ENCODE measurements around the gene LHX5.

The LHX5 gene

DNA sequence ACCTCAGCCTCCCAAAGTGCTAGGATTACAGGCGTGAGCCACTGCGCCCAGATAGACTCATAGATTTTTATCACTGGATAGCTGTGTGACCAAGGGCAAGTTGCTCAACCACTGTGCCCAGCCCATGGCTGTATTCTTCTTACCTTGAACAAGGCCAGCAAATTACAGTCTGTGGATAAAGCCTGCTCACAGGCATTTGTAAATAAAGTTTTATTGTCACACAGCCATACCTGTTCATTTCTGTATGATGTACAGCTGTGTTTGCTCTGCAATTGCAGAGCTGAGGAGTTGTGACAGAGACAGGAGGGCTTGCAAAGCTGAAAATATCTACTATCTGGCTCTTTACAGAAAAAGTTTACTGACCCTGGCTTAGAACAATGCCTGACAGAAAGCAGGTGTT, 35.2 kb upstream of the LHX5 start:
- no peaks in the 10 kb centered on the region for H3K36me3 ChIP-seq
- TF ChIP-seq, protein P1, sequence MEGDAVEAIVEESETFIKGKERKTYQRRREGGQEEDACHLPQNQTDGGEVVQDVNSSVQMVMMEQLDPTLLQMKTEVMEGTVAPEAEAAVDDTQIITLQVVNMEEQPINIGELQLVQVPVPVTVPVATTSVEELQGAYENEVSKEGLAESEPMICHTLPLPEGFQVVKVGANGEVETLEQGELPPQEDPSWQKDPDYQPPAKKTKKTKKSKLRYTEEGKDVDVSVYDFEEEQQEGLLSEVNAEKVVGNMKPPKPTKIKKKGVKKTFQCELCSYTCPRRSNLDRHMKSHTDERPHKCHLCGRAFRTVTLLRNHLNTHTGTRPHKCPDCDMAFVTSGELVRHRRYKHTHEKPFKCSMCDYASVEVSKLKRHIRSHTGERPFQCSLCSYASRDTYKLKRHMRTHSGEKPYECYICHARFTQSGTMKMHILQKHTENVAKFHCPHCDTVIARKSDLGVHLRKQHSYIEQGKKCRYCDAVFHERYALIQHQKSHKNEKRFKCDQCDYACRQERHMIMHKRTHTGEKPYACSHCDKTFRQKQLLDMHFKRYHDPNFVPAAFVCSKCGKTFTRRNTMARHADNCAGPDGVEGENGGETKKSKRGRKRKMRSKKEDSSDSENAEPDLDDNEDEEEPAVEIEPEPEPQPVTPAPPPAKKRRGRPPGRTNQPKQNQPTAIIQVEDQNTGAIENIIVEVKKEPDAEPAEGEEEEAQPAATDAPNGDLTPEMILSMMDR (IDR thresholded peaks at IDR 0.05; ENCODE audit: low read depth, low read length), result no peak
- H3K27ac ChIP-seq, result no peak overlapping the region
- no peak overlapping the region for H3K4me3 ChIP-seq (ENCODE audit: low read depth, low read length)
- no peaks in the 10 kb centered on the region for H3K9me3 ChIP-seq (ENCODE audit: severe bottlenecking)
- DNase-seq, result no peak
- peaks cover 3% of the 10 kb centered on the region for H3K27me3 ChIP-seq (ENCODE audit: insufficient read depth, low read depth, severe bottlenecking)

DNA sequence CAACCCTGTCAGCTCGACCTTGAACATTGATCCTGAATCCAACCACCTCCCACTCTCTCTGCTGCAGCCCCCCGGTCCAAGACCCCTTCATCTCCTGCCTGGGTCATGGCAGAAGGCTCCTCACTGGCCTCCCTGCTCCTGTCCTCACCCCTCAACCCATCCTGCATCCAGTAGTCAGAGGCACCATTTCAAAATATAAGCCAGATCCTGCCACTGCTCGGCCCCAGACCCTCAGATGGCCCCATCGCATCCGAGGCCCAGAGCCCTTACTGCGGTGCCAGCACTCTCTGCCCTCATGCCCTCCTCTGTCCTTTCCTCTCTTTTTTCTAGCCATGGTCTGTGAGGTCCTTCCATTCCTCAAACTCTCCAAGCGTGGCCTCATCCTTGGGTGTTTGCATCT, 34.3 kb upstream of the LHX5 start:
- Histone ChIP-seq H3K36me3 (no peaks in the 10 kb centered on the region), H3K27ac (no peak overlapping the region), H3K4me3 (ENCODE audit: low read depth, low read length) (no peak overlapping the region), H3K27me3 (ENCODE audit: insufficient read depth, low read depth, severe bottlenecking) (peaks cover 3% of the 10 kb centered on the region), H3K9me3 (ENCODE audit: severe bottlenecking) (no peaks in the 10 kb centered on the region)
- DNase-seq, result no peak
- TF ChIP-seq, protein P1 (IDR thresholded peaks at IDR 0.05; ENCODE audit: low read depth, low read length), result no peak

DNA sequence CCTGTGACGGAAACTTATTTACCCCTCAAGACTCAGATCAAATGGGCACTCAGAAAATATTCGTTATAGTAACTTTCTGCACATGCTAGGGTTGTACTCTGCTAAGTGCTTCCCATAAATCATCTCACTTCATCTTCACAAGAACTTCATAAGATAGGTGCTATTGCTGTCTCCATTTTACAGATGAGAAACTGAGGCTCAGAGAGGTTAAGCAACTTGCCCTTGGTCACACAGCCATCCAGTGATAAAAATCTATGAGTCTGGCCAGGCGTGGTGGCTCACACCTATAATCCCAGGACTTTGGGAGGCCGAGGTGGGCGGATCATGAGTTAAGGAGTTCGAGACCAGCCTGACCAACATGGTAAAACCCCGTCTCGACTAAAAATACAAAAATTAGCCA, 33.2 kb upstream of the LHX5 start:
- DNase-seq, result no peak
- TF ChIP-seq, protein P1 (IDR thresholded peaks at IDR 0.05; ENCODE audit: low read depth, low read length), result no peak
- Histone ChIP-seq H3K36me3 (no peaks in the 10 kb centered on the region), H3K27ac (no peak overlapping the region), H3K27me3 (ENCODE audit: insufficient read depth, low read depth, severe bottlenecking) (peaks cover 3% of the 10 kb centered on the region), H3K9me3 (ENCODE audit: severe bottlenecking) (no peaks in the 10 kb centered on the region), H3K4me3 (ENCODE audit: low read depth, low read length) (no peak overlapping the region)

DNA sequence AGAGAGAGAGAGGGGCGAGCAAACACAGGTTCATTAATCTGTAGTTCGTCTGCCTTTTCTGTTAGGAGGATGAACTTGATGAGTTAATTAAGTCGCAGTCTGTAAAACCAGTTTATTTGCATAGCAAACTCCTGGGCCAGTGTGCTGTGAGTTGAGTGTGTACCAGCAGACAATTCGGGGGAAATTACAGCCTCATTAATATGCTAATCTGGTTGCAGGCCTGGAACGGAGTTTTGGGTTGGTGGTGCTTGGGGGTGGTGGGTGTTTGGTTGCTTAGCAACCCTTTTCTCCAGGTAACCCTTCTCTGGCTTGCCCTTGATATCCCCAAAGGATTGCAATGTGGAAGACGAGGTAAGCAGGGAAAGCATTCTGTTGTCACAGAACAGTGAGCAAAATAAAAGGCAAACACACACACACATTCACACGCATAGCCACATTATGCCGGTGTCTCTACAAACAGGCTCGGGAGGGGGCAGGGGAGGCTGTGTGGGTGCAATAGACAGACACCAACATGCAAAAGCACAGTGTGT, 29.2 kb upstream of the LHX5 start:
- Histone ChIP-seq H3K36me3 (no peaks in the 10 kb centered on the region), H3K4me3 (ENCODE audit: low read depth, low read length) (no peak overlapping the region), H3K27me3 (ENCODE audit: insufficient read depth, low read depth, severe bottlenecking) (peaks cover 3% of the 10 kb centered on the region), H3K9me3 (ENCODE audit: severe bottlenecking) (no peaks in the 10 kb centered on the region), H3K27ac (no peak overlapping the region)
- TF ChIP-seq, protein P1 (IDR thresholded peaks at IDR 0.05; ENCODE audit: low read depth, low read length), result no peak
- no peak for DNase-seq

DNA sequence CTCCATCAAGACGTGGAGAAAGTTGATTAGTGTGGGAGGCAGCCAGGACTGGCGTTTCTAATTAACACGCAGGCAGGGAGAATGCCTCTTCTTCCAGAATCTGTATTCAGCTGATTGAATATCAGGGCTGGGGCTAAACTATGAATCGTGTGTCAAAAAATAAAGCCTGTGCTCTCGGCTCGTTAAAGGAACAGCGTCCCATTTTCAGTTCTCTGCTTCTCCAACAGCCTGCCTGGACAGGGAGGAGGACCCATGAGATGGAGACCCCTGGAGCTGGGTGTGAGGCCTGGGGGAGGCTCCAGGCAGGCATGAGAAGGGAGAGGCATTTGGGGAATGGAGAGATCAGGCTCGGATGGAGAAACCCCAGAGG, 28.6 kb upstream of the LHX5 start:
- Histone ChIP-seq H3K27ac (no peak overlapping the region), H3K4me3 (ENCODE audit: low read depth, low read length) (no peak overlapping the region), H3K36me3 (no peaks in the 10 kb centered on the region), H3K9me3 (ENCODE audit: severe bottlenecking) (no peaks in the 10 kb centered on the region), H3K27me3 (ENCODE audit: insufficient read depth, low read depth, severe bottlenecking) (peaks cover 3% of the 10 kb centered on the region)
- DNase-seq, result no peak
- TF ChIP-seq, protein P1 (IDR thresholded peaks at IDR 0.05; ENCODE audit: low read depth, low read length), result no peak

DNA sequence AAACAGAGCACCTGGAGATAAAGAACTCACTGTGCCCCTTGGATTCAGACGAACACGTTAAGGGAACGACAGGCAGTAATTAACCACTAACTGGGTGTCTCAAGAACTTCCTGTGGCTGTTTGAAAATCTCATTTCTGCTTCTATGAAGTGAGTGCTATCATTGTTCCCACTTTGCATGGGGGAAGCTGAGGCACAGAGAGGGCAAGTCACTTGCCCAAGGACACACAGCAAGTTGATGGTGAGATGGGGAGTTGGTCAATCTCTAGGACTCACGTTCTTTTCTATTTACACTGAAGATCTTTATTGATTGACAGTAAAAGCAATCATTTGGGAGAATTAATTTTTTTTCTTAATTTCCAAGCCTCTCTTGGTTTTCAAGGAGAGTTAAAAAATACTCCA, 26.8 kb upstream of the LHX5 start:
- Histone ChIP-seq H3K4me3 (ENCODE audit: low read depth, low read length) (no peak overlapping the region), H3K9me3 (ENCODE audit: severe bottlenecking) (no peaks in the 10 kb centered on the region), H3K36me3 (no peaks in the 10 kb centered on the region), H3K27me3 (ENCODE audit: insufficient read depth, low read depth, severe bottlenecking) (peaks cover 3% of the 10 kb centered on the region), H3K27ac (no peak overlapping the region)
- no peak for DNase-seq
- TF ChIP-seq, protein P1 (IDR thresholded peaks at IDR 0.05; ENCODE audit: low read depth, low read length), result no peak

Data from WERI-Rb-1 (cell line).